Measurements from ENCODE around the gene GTPBP8.
"Not testable (repeated sequence)": the region's sequence is repeated elsewhere in the genome, so short reads cannot be mapped to it uniquely, and the experiment has no call there.

The GTPBP8 gene

DNA sequence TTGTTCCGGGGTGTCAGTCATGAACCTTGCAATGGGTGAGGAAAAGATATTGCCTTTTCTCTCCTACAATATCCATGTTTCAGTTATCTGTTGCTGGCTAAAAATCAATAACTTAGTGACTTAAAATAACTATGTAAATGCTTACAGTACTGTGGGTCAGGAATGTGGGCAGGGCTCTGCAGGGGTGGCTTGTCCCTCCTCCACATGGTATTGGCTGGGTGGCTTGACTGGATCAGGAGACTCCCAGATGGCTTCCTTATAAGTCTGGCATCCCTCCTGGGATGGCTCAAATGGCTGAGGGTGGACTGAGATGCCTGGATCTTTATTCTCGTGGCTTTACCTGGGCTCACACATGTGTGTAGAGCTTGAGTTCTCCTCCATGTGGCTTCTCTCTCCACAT, 47.5 kb downstream of the GTPBP8 start:
- TF ChIP-seq CTCF (IDR thresholded peaks at IDR 0.05; ENCODE audit: insufficient read depth, low read depth, low read length, missing control alignments): no peak
- H3K4me3 ChIP-seq (ENCODE audit: low read depth, low read length): no peak overlapping the region
- no peak for DNase-seq (ENCODE audit: low read depth)

DNA sequence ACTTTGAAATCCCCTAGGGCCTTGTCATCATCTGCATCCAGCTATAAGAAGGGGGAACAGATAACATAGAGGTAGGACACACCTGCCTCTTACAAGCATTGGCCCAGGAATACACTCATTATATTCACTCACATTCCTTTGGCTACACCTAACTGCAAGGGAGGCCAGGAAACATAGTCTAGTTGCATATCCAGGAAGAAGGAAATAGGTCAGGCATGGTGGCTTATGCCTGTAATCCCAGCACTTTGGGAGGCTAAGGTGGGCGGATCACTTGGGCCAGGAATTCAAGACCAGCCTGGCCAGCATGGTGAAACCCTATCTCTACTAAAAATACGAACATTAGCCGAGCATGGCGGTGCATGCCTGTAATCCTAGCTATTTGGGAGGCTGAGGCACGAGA, 48.8 kb downstream of the GTPBP8 start:
- no peak overlapping the region for H3K4me3 ChIP-seq (ENCODE audit: low read depth, low read length)
- TF ChIP-seq CTCF (IDR thresholded peaks at IDR 0.05; ENCODE audit: insufficient read depth, low read depth, low read length, missing control alignments): no peak
- DNase-seq (ENCODE audit: low read depth): no peak

DNA sequence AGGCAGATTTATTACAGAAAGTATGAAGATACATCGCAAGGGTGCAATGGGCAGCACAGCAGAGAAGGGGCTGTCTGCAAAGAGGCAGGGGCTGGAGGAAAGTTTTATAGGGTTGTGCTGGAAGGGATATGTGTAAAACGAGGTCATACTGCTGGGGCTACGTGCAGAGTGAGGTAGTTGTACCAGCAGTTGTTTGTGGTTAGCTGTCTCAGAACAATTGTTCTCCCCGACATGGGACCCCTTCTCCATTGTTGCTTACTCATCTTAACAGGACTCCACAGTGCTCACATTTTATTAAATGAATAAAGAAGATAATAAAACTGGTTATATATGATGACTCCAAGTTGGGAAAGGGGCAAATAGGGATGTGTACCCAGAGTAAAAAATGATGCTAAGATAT, 49.4 kb downstream of the GTPBP8 start:
- H3K4me3 ChIP-seq (ENCODE audit: low read depth, low read length): no peak overlapping the region
- DNase-seq (ENCODE audit: low read depth): no peak
- no peak for TF ChIP-seq CTCF (IDR thresholded peaks at IDR 0.05; ENCODE audit: insufficient read depth, low read depth, low read length, missing control alignments)

DNA sequence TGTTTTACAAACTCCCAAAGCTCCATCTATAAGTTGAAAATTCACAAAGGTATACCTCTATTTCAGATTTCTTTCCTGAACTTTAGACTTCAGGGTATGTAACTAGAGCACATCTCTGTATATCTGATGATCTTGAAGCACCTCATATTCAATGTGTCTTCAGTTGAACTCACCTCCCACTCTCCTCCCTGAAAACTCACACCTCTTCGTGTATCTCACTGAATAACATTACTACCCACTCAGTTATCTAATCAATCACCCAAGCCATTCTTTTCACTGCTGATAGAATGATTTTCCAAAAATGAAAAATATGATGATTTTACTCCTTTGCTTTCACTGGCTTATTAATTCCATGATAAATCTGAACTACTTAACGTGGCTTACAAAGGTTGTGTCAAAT, 52.9 kb downstream of the GTPBP8 start:
- no peak overlapping the region for H3K4me3 ChIP-seq (ENCODE audit: low read depth, low read length)
- DNase-seq (ENCODE audit: low read depth): no peak
- TF ChIP-seq CTCF (IDR thresholded peaks at IDR 0.05; ENCODE audit: insufficient read depth, low read depth, low read length, missing control alignments): no peak

DNA sequence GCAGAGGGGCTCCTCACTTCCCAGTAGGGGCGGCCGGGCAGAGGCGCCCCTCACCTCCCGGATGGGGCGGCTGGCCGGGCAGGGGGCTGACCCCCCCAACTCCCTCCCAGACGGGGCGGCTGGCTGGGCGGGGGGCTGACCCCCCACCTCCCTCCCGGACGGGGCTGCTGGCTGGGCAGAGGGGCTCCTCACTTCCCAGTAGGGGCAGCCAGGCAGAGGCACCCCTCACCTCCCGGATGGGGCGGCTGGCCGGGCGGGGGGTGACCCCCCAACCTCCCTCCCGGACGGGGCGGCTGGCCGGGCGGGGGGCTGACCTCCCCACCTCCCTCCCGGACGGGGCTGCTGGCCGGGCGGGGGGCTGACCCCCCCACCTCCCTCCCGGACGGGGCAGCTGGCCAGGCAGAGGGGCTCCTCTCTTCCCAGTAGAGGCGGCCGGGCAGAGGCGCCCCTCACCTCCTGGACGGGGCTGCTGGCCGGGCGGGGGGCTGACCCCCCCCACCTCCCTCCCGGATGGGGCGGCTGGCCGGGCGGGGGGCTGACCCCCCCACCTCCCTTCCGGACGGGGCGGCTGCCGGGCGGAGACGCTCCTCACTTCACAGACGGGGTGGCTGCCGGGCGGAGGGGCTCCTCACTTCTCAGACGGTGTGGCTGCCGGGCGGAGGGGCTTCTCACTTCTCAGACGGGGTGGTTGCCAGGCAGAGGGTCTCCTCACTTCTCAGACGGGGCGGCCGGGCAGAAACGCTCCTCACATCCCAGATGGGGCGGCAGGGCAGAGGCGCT, 55.6 kb downstream of the GTPBP8 start:
- DNase-seq (ENCODE audit: low read depth): not testable (repeated sequence)

GRCh38 chr3:113051302-113051711, 60.5 kb downstream of the GTPBP8 start:
- TF ChIP-seq CTCF (IDR thresholded peaks at IDR 0.05; ENCODE audit: insufficient read depth, low read depth, low read length, missing control alignments): peak; percentile 79
- no peak overlapping the region for H3K4me3 ChIP-seq (ENCODE audit: low read depth, low read length)
- DNase-seq (ENCODE audit: low read depth): peak; percentile 88

More for the DNA sequence above, 55.6 kb downstream of the GTPBP8 start:
- H3K4me3 ChIP-seq (ENCODE audit: low read depth, low read length): not testable (repeated sequence)
